ENCODE data around the gene ARHGAP25.

Gene ARHGAP25

GRCh38 chr2:68837164-68837860, 102.7 kb downstream of the ARHGAP25 start:
- no peak for DNase-seq

GRCh38 chr2:68837861-68838341, 103.3 kb downstream of the ARHGAP25 start:
- DNase-seq: peak; percentile 32

- no peak for DNase-seq
These were observed 104.0 kb downstream of the ARHGAP25 start for GRCh38 chr2:68838641-68839040.

GRCh38 chr2:68839260-68839833, 104.7 kb downstream of the ARHGAP25 start:
- DNase-seq: peak; percentile 4

GRCh38 chr2:68845043-68845442, 110.4 kb downstream of the ARHGAP25 start:
- DNase-seq: no peak

GRCh38 chr2:68846091-68846490, 111.5 kb downstream of the ARHGAP25 start:
- no peak for DNase-seq

- no peak for DNase-seq
These were observed 113.1 kb downstream of the ARHGAP25 start for GRCh38 chr2:68847751-68848150.

- no peak for DNase-seq
These were observed 115.0 kb downstream of the ARHGAP25 start for GRCh38 chr2:68849579-68850030.

GRCh38 chr2:68850524-68850923, 115.9 kb downstream of the ARHGAP25 start:
- no peak for DNase-seq

- no peak for DNase-seq
These were observed 118.4 kb downstream of the ARHGAP25 start for GRCh38 chr2:68853035-68853434.

- no peak for DNase-seq
These were observed 119.3 kb downstream of the ARHGAP25 start for GRCh38 chr2:68853915-68854314.

- no peak for DNase-seq
These were observed 119.9 kb downstream of the ARHGAP25 start for GRCh38 chr2:68854476-68854875.

GRCh38 chr2:68855550-68855949, 120.9 kb downstream of the ARHGAP25 start:
- no peak for DNase-seq

- DNase-seq: no peak
These were observed 122.7 kb downstream of the ARHGAP25 start for GRCh38 chr2:68857202-68857845.

- no peak for DNase-seq
These were observed 123.3 kb downstream of the ARHGAP25 start for GRCh38 chr2:68857855-68858456.

GRCh38 chr2:68860111-68860510, 125.5 kb downstream of the ARHGAP25 start:
- no peak for DNase-seq

GRCh38 chr2:68861330-68861729, 126.7 kb downstream of the ARHGAP25 start:
- no peak for DNase-seq

GRCh38 chr2:68862889-68863288, 128.3 kb downstream of the ARHGAP25 start:
- no peak for DNase-seq

GRCh38 chr2:68863996-68864395, 129.4 kb downstream of the ARHGAP25 start:
- no peak for DNase-seq

- no peak for DNase-seq
These were observed 130.5 kb downstream of the ARHGAP25 start for GRCh38 chr2:68865108-68865507.

- no peak for DNase-seq
These were observed 135.6 kb downstream of the ARHGAP25 start for GRCh38 chr2:68870215-68870614.

- no peak for DNase-seq
These were observed 136.7 kb downstream of the ARHGAP25 start, which contains the start of gene BMP10 for GRCh38 chr2:68871159-68871764. BMP10 (minus strand) TSS chr2:68871397; CDS start chr2:68871358, 39 bp downstream.

All from NCI-H2029 treated with DMSO at 0.1 percent for 48 hours (cell line).